GM19372 (cell line): Measurements from ENCODE around the gene IBTK.
"Not testable (repeated sequence)": the region's sequence is repeated elsewhere in the genome, so short reads cannot be mapped to it uniquely, and the experiment has no call there.

Experiments
- ATAC-seq: cut with Tn5 transposase; IDR thresholded peaks from one replicate; pipeline ENCODE4 v1.9.1; 2021; ENCODE audit warnings: mild to moderate bottlenecking, low read depth, moderate library complexity; ENCODE audit not compliant: unreplicated experiment

IBTK gene, protein sequence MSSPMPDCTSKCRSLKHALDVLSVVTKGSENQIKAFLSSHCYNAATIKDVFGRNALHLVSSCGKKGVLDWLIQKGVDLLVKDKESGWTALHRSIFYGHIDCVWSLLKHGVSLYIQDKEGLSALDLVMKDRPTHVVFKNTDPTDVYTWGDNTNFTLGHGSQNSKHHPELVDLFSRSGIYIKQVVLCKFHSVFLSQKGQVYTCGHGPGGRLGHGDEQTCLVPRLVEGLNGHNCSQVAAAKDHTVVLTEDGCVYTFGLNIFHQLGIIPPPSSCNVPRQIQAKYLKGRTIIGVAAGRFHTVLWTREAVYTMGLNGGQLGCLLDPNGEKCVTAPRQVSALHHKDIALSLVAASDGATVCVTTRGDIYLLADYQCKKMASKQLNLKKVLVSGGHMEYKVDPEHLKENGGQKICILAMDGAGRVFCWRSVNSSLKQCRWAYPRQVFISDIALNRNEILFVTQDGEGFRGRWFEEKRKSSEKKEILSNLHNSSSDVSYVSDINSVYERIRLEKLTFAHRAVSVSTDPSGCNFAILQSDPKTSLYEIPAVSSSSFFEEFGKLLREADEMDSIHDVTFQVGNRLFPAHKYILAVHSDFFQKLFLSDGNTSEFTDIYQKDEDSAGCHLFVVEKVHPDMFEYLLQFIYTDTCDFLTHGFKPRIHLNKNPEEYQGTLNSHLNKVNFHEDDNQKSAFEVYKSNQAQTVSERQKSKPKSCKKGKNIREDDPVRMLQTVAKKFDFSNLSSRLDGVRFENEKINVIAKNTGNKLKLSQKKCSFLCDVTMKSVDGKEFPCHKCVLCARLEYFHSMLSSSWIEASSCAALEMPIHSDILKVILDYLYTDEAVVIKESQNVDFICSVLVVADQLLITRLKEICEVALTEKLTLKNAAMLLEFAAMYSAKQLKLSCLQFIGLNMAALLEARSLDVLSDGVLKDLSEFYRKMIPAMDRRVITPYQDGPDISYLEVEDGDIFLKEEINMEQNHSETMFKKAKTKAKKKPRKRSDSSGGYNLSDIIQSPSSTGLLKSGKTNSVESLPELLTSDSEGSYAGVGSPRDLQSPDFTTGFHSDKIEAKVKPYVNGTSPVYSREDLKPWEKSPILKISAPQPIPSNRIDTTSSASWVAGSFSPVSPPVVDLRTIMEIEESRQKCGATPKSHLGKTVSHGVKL (N-terminal part only)

DNA sequence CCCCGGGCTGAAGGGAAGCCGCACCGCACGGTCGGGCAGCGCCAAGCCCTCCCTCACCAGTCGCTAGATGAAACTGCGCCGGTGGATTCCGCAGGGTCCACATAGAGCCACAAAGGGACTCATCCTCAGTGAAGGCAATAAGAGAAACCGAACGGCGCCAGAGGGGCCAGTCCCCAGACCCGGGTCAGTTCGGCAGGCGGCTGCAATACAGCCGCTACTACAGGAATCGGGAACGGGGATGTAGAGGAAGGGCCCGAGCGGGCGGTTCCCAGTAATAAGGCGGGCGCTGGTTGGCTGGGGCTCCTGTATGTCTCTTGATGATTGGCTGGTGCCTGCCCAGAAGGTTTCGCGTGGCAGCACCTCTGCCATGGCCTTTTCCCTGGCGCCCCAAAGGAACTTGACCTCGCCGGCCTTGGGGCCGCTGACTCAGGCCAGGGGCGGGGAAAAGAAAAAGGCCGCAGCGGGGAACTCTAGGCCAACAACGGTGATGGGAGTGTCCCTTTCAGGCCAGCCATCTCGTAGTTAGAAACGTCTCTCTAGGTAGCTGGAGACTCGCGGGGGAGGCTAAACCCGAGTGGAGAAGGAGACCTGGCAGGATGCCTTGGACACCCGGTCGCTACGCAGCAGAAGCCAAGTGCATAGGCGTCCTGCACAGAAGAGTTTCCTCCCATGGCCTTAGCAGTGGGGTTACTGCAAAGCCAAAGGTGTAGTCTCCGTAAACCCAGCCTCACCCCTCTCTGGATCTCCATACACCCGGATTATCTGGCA is at the start of gene IBTK:
Gene IBTK (minus strand): TSS at position 240 of the 768 bp plus-strand sequence. CDS start 7,258 bp downstream, outside the sequence.
- peak; percentile 81 for ATAC-seq

- no peak for ATAC-seq
Measured at GRCh38 chr6:82283771-82284410, 36.3 kb upstream of the IBTK start.

DNA sequence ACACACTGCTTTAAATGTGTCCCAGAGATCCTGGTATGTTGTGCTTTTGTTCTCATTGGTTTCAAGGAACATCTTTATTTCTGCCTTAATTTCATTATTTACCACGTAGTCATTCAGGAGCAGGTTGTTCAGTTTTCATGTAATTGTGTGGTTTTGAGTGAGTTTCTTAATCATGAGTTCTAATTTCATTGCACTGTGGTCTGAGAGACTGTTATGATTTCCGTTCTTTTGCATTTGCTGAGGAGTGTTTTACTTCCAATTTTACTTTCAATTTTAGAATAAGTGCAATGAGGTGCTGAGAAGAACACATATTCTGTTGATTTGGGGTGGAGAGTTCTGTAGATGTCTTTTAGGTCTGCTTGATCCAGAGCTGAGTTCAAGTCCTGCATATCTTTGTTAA is 34.0 kb upstream of the IBTK start:
- not testable (repeated sequence) for ATAC-seq

DNA sequence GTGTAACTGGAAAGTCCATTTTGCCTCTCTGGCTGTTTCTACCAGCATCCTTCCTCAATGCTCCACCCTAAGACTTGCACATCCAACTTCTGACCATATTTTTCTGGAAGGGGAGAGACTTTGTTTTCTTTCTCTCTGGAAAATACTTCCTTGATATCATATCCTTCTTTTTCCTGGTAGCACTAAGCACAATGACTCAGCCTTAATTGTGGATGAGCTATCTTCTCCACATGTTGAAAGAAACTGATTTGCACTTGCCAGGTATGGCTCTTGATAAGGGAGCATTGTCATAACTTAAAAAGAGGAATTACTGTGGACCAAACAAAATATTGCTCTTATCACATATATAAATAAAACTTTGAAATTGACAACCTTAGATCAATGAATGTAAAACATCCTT is 30.1 kb upstream of the IBTK start:
- ATAC-seq = no peak

- ATAC-seq = no peak
Measured at GRCh38 chr6:82275686-82276085, 28.1 kb upstream of the IBTK start.

DNA sequence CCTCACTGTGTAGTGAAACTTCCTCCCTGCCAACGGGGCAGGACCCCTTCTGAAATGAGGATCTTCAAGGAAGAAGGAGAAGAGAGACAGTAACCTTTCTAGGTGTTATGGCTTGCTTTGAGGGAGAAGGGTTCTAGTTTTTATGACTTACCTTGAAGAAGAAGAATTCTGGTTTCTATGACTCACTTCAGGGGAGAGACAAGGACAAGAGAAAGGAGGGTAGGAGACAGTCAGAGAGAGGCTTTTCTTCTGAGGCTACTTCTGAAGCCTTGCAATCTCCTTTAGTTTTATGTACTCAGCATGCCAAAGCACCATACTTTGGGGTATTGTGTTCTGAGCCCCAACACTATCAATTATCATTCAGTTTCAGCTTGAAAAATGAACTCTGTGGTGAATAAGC is 25.8 kb upstream of the IBTK start:
- ATAC-seq = no peak

GRCh38 chr6:82270881-82271635 is 23.5 kb upstream of the IBTK start:
- ATAC-seq = peak; percentile 58

DNA sequence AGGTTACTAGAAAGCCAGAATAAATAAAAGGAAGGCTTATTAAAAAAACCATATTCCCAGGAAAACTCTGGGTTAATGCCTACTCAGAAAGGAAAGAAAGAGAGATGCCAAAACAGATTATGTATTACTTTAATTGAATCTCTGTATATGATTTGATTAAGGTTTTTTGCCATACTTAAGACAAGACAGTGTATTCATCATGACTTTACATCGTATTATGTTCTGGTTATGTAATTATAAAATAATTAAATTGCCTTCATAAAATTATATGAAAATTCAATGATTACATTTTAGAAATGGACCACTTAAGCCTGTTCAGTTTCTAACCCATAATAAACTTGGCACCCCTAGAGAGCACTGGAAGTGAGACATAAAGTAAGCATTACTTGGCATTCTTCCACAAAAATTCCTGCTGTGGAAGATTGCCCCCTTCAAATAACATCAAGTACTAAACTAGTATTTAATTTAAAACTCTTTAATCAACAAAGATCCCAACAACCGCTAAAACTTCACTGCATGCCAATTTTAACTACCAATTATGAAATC is 20.8 kb upstream of the IBTK start:
- no peak for ATAC-seq

DNA sequence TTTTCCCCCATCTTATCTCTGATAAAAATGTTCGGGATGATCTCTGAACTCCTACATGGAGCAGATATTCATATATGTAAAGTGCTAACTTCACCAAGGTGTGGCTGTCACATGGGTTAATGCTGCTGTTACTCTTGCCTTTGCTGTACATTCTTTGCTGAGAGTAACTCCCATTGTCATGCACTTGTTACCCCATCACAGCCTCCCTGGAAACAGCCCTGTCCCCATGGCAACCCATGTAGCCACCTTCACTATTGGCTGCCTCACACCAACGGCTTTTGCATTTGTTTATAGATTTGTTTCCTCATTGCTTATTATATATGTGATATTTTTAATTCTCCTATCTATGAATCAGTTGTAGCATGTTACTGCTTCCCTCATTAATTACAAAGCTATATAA is 17.3 kb upstream of the IBTK start:
- ATAC-seq = no peak

DNA sequence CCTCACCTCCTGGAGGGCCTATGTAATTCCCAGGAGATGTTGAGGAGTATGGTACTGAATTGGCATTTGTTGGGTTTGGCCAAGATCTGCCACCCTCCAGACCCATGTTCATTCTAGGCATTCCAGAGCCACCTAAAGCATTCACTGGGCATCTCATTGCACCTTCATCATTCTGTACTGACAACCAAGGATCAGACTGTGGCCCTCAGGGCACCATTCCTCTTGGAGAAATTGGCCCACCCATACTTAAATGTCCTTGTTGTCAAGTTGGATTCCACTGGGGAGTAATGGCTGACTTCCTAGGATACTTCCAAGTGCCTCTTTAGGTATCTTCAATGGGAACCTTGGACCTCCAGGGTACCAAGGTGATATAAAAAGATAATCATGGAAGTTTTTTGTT is 16.8 kb upstream of the IBTK start:
- no peak for ATAC-seq

GRCh38 chr6:82263916-82264315 is 16.4 kb upstream of the IBTK start:
- no peak for ATAC-seq

DNA sequence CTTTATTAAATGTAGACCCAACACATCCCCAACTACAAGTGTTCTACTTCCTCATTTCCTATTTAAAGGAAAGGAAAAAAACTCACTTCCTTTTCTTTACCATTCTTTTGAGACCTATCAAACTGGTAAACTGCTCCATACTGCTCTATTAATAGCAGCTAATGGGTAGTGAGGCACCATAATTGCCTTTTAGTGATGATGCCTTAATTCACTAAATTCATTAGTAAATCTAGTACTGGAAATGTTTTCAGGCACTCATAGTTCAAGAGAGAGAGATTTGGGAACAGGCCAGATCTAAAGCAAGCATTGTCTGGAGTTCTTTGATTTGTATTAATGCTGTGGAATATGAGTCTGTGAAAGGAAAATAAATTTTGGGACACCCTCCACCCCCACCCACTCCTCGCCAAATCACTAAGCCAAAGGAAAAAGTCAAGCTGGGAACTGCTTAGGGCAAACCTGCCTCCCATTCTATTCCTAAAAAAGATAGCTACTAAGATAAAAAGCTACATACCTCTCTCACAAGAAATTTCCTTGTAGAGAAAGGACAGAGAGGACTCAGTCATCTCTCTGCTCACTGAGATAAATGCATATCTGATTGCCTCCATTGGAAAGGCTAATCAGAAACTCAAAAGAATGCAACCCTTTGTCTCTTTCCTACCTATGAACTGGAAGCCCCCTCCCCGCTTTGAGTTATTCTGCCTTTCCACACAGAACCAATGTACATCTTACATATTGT is 13.6 kb upstream of the IBTK start:
- ATAC-seq = no peak

DNA sequence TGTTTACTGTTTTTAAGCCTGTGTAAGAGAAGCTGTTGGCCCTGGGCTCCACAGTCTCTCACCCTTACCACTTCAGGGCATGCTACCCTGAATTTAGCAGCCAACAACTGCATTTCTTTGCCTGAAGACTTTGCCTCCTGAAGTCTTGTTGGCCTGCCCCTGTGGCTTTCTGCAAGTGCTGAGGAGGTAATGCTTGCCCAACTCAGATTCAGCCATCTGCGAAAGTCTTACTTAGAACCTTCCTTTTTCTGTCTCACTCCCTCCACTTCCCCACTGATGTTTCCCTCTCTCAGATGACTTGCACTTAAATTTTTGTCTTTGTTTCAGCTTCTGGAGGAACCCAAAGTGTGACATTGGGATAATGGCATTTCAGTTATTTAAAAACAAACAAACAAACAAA is 11.8 kb upstream of the IBTK start:
- no peak for ATAC-seq

GRCh38 chr6:82257088-82257774 is 9.7 kb upstream of the IBTK start:
- no peak for ATAC-seq

DNA sequence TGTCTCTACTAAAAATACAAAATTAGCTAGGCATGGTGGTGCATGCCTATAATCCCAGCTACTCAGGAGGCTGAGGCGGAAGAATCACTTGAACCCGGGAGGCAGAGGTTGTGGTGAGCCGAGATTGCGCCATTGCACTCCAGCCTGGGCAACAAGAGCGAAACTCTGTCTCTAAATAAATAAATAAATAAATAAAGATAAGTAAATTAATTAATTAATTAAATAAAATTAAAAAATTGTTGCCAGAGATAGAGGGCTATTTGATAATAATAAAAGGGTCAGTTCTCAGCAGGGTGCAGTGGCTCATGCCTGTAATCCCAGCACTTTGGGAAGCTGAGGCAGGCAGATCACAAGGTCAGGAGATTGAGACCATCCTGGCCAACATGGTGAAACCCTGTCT is 7.2 kb upstream of the IBTK start:
- ATAC-seq = not testable (repeated sequence)

GRCh38 chr6:82251942-82252341 is 4.4 kb upstream of the IBTK start:
- ATAC-seq = no peak

DNA sequence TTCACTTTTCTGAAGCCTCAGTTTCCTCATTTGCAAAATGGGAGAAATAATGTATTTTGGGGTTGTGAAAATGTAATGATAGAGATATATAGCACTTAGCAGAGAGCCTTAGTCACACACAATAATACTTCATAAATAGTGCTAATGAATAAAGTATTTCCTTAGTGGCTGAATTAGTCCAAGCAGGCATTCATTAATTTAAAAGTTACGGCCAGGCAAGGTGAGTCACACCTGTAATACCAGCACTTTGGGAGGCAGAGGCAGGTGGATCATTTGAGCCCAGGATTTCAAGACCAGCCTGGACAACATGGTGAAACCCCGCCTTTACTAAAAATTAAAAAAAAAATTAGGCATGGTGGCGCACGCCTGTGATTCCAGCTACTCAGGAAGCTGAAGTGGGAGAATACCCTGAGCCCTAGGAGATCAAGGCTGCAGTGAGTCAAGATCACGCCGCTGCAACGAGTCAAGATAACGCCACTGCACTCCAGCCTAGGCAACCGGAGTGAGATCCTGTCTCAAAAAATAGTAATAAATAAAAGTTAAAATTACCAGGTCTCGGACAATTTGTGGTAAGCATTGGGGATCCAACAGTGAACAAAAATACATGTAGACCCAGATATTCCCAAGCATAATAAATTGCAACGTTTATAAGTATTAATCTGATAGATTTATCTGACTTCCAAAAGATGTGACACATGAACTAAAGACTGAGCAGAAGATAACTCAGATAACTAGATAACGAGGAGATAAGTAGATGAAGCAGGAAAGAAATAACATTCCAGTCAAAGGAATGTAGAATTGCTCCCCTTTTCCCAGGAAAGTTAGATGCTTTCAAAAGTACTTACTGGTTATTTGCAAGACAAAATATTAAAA is 2.1 kb upstream of the IBTK start:
- ATAC-seq = no peak
